Testis (tissue), 2 donors: ENCODE results near the gene STARD7.

Experiments used
- CTCF ChIP-seq, 3 experiments: fragments of 450-650 bp in 2 of 3; fragments of 200-600 bp in 1 of 3; sonication (generic) in 1 of 3; IDR thresholded peaks; one replicate each; pipeline ENCODE4 v1.5.1; 2016 to 2019; ENCODE audit warnings: antibody characterized with exemption in 3 of 3, mild to moderate bottlenecking in 2 of 3, moderate library complexity in 1 of 3
- POLR2A ChIP-seq: fragments of 450-650 bp; IDR thresholded peaks from one replicate; pipeline ENCODE4 v1.6.1; 2017; ENCODE audit warnings: antibody characterized with exemption, mild to moderate bottlenecking, moderate library complexity

DNA sequence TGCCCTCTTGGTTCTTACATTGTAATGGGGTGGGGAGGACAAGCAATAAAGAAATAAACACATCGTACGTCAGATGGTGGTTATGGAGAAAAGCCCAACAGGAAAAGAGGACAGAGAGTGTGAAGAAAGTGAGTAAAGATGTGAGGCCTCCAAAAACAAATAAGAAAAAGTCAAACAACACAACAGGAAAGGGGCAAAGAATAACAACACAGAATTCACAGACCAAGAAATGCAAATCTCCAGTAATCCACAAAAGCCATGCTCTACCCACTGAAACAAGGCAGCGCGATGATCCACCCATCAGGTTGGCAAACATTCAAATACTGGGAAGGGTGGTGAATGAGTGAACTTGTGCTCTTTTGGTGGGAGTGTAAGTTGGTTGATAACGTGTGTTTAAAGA lies 46.7 kb downstream of the STARD7 start:
- TF ChIP-seq CTCF (IDR thresholded peaks at IDR 0.05) (no peak), POLR2A (no peak)
